Measurements from ENCODE around the gene TFEB.

TFEB gene

DNA sequence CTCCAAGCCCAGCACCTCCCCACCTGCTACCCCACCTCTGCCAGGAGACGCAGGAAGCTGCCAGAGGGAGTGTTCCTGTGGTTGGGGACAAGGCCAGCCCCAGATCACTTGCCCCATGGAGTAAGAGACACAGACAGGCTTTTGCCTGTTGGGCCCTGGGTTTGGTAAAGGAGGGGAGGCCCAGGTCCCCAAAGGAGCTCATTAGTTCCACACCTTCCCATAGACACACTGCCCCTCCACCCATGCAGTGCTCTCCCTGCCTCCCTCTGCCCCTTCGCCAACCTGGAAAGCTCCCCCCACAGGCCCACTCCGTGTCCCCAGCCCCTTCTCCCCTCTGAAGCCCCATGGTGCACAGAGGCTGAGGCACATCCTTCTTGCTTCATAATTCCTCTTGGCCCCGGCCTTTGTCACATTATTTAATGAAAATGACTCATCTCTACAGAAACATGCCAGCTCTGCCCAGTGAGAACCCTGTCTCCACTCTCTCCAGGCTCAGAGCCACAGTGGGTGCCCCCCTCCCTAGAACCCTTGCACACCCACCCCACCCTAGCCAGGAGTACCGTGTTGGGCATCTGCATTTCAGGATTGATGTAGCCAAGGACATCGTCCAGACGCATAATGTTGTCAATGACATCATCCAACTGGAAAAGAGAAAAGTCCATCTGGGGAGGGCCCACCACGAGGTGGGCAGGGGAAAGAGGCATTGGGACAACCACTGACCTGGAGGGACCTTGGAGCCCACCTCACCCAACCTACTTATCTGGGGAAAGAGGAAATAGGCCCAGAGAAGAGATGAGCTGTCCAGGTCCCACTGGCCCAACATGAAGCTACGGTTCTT is 46.0 kb downstream of the TFEB start:
- Histone ChIP-seq H3K27me3 (ENCODE audit: insufficient read depth, poor library complexity, severe bottlenecking) (no peaks in the 10 kb centered on the region), H3K4me3 (replicated peaks; ENCODE audit: insufficient read depth, low read length) (no peak overlapping the region), H3K27ac (replicated peaks) (no peak overlapping the region)
- TF ChIP-seq, protein P1, sequence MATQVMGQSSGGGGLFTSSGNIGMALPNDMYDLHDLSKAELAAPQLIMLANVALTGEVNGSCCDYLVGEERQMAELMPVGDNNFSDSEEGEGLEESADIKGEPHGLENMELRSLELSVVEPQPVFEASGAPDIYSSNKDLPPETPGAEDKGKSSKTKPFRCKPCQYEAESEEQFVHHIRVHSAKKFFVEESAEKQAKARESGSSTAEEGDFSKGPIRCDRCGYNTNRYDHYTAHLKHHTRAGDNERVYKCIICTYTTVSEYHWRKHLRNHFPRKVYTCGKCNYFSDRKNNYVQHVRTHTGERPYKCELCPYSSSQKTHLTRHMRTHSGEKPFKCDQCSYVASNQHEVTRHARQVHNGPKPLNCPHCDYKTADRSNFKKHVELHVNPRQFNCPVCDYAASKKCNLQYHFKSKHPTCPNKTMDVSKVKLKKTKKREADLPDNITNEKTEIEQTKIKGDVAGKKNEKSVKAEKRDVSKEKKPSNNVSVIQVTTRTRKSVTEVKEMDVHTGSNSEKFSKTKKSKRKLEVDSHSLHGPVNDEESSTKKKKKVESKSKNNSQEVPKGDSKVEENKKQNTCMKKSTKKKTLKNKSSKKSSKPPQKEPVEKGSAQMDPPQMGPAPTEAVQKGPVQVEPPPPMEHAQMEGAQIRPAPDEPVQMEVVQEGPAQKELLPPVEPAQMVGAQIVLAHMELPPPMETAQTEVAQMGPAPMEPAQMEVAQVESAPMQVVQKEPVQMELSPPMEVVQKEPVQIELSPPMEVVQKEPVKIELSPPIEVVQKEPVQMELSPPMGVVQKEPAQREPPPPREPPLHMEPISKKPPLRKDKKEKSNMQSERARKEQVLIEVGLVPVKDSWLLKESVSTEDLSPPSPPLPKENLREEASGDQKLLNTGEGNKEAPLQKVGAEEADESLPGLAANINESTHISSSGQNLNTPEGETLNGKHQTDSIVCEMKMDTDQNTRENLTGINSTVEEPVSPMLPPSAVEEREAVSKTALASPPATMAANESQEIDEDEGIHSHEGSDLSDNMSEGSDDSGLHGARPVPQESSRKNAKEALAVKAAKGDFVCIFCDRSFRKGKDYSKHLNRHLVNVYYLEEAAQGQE (IDR thresholded peaks at IDR 0.05; ENCODE audit: insufficient replicate concordance, low read depth) = no peak
- no peak for DNase-seq (ENCODE audit: low read depth in 1 of 2, low spot score in 1 of 2)

DNA sequence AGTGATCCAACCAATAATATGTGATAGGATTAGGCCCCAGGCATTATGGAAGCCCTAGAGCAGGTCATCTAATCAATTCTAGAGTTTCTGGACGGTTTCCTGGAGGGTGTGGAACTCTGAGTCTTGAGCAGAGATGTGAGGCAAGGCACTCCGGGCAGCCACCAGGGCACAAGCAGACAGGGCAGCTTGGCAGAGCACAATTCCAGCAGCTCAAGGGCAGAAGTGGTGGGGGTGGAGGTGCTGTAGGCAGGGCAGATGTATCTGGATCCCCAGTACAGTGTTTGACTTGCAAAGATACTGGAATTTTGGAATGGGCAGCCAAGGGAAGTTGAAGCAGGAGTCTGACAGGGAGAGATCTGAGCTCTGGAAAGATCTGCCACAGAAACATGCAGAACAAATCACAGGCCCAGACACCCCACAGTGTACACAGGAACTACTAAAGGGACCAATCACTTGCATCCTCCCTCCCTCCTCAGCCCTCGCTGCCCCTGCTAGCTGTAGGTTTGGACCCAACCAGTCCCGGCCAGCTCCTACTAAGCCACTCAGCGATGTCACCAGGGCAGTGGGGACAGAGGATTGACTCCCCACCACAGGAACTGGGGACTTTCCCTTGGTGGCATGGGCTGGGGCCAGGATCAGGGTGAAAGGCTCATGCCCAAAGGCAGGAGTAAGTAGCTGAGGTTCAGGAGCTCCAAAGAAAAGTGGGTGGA is 47.0 kb downstream of the TFEB start:
- Histone ChIP-seq H3K4me3 (replicated peaks; ENCODE audit: insufficient read depth, low read length) (no peak overlapping the region), H3K27me3 (ENCODE audit: insufficient read depth, poor library complexity, severe bottlenecking) (no peaks in the 10 kb centered on the region), H3K27ac (replicated peaks) (no peak overlapping the region)
- DNase-seq (ENCODE audit: low read depth in 1 of 2, low spot score in 1 of 2) = no peak
- TF ChIP-seq GABPA (IDR thresholded peaks at IDR 0.05; ENCODE audit: low read depth) (no peak), POLR2AphosphoS5 (IDR thresholded peaks at IDR 0.05; ENCODE audit: low read depth) (no peak), SPI1 (IDR thresholded peaks at IDR 0.05; ENCODE audit: borderline replicate concordance, low read depth) (no peak)
- TF ChIP-seq, protein P2, sequence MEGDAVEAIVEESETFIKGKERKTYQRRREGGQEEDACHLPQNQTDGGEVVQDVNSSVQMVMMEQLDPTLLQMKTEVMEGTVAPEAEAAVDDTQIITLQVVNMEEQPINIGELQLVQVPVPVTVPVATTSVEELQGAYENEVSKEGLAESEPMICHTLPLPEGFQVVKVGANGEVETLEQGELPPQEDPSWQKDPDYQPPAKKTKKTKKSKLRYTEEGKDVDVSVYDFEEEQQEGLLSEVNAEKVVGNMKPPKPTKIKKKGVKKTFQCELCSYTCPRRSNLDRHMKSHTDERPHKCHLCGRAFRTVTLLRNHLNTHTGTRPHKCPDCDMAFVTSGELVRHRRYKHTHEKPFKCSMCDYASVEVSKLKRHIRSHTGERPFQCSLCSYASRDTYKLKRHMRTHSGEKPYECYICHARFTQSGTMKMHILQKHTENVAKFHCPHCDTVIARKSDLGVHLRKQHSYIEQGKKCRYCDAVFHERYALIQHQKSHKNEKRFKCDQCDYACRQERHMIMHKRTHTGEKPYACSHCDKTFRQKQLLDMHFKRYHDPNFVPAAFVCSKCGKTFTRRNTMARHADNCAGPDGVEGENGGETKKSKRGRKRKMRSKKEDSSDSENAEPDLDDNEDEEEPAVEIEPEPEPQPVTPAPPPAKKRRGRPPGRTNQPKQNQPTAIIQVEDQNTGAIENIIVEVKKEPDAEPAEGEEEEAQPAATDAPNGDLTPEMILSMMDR (IDR thresholded peaks at IDR 0.05; ENCODE audit: insufficient read depth, low read length) = no peak
- TF ChIP-seq, protein P1 (IDR thresholded peaks at IDR 0.05; ENCODE audit: insufficient replicate concordance, low read depth) = no peak

DNA sequence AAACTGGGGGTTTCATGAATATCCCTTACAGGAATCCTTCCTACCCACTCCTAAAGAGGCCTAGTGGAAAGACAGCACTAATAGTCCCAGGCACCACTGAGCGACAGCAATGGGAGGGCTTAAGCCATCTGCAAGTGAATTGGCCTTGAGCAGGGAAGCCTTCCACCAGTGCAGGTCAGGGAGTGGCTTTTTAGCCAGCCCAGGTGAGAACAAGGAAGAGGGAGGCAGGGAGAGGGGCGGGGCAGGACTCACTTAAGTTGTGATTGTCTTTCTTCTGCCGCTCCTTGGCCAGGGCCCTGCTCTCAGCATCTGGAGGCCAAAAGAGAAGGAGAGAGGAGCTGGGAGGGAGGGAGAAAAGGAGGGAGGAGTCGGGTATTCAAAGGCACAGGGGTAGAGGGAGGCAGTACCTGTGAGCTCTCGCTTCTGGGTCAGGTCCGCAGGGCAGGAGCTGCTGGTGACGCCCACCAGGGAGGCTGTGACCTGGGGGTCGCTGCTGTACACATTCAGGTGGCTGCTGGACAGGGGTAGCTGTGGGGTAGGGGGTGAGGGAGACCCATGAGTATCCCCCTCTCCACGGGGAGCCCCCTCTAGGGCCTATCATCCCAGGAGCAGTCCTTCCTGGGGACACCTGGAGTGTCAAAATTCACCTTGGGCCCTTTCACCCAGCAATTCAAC is 47.8 kb downstream of the TFEB start:
- Histone ChIP-seq H3K27me3 (ENCODE audit: insufficient read depth, poor library complexity, severe bottlenecking) (no peaks in the 10 kb centered on the region), H3K4me3 (replicated peaks; ENCODE audit: insufficient read depth, low read length) (no peak overlapping the region), H3K27ac (replicated peaks) (no peak overlapping the region)
- DNase-seq (ENCODE audit: low read depth in 1 of 2, low spot score in 1 of 2) = no peak
- TF ChIP-seq, protein P1 (IDR thresholded peaks at IDR 0.05; ENCODE audit: insufficient replicate concordance, low read depth) = no peak
- TF ChIP-seq POLR2AphosphoS5 (IDR thresholded peaks at IDR 0.05; ENCODE audit: low read depth) (no peak), GABPA (IDR thresholded peaks at IDR 0.05; ENCODE audit: low read depth) (no peak), SPI1 (IDR thresholded peaks at IDR 0.05; ENCODE audit: borderline replicate concordance, low read depth) (no peak)
- TF ChIP-seq, protein P2 (IDR thresholded peaks at IDR 0.05; ENCODE audit: insufficient read depth, low read length) = no peak
